Mucosa of rectum (tissue), 2 donors: Measurements from ENCODE around the gene PSMD3.

ENCODE experiments used
- H3K27ac ChIP-seq, 2 donors: one replicate each; pipeline ENCODE4 v1.7.0; 2013; ENCODE audit warnings: inconsistent platforms in 2 of 2, low read depth in 2 of 2, low read length in 2 of 2
- H3K27me3 ChIP-seq, 2 donors: one replicate each; pipeline ENCODE4 v1.7.0; 2013; ENCODE audit warnings: low read length in 2 of 2; ENCODE audit not compliant: control insufficient read depth in 2 of 2, insufficient read depth in 2 of 2
- H3K36me3 ChIP-seq, 2 donors: one replicate each; pipeline ENCODE4 v1.7.0; 2013; ENCODE audit warnings: low read length in 2 of 2; ENCODE audit not compliant: control insufficient read depth in 2 of 2, insufficient read depth in 2 of 2
- H3K4me1 ChIP-seq, 2 donors: one replicate each; pipeline ENCODE4 v1.7.0; 2013; ENCODE audit warnings: low read length in 2 of 2, mild to moderate bottlenecking in 1 of 2; ENCODE audit not compliant: control insufficient read depth in 2 of 2, insufficient read depth in 2 of 2
- H3K4me3 ChIP-seq, 2 donors: one replicate each; pipeline ENCODE4 v1.7.0; 2013; ENCODE audit warnings: low read length in 2 of 2
- H3K9ac ChIP-seq, 2 donors: one replicate each; pipeline ENCODE4 v1.7.0; 2013; ENCODE audit warnings: low read length in 2 of 2, low read depth in 1 of 2, mild to moderate bottlenecking in 1 of 2
- H3K9me3 ChIP-seq, 2 donors: one replicate each; pipeline ENCODE4 v1.7.0; 2013; ENCODE audit warnings: low read length in 2 of 2; ENCODE audit not compliant: control insufficient read depth in 2 of 2
- donor health status: healthy.
- donor health status: Normal muscosa, but diverticular disease.

PSMD3 gene

GRCh38 chr17:39972271-39972670 is 8.3 kb upstream of the PSMD3 start:
- Histone ChIP-seq H3K4me3 (no peak overlapping the region), H3K9ac (no peak overlapping the region), H3K9me3 (no peaks in the 10 kb centered on the region), H3K27ac (no peak overlapping the region), H3K27me3 (no peaks in the 10 kb centered on the region), H3K4me1 (peaks cover 8 to 16% of the 10 kb centered on the region in 2 donors), H3K36me3 (no peaks in the 10 kb centered on the region)

- H3K4me3 ChIP-seq = no peak overlapping the region
- no peaks in the 10 kb centered on the region for H3K9me3 ChIP-seq
- no peaks in the 10 kb centered on the region for H3K27me3 ChIP-seq
- no peak overlapping the region for H3K9ac ChIP-seq
- peaks cover 8 to 15% of the 10 kb centered on the region in 2 donors for H3K4me1 ChIP-seq
- no peaks in the 10 kb centered on the region for H3K36me3 ChIP-seq
- H3K27ac ChIP-seq = no peak overlapping the region
These were observed 7.1 kb upstream of the PSMD3 start for GRCh38 chr17:39973496-39973895.

GRCh38 chr17:39974433-39974832 is 6.2 kb upstream of the PSMD3 start:
- Histone ChIP-seq H3K36me3 (no peaks in the 10 kb centered on the region), H3K4me1 (peaks cover 3 to 7% of the 10 kb centered on the region in 2 donors), H3K9me3 (no peaks in the 10 kb centered on the region), H3K9ac (no peak overlapping the region), H3K4me3 (no peak overlapping the region), H3K27me3 (no peaks in the 10 kb centered on the region), H3K27ac (no peak overlapping the region)

GRCh38 chr17:39975801-39976200 is 4.8 kb upstream of the PSMD3 start:
- Histone ChIP-seq H3K36me3 (no peaks in the 10 kb centered on the region), H3K4me3 (no peak overlapping the region), H3K4me1 (peaks cover 4 to 6% of the 10 kb centered on the region in 2 donors), H3K27ac (no peak overlapping the region), H3K27me3 (no peaks in the 10 kb centered on the region), H3K9me3 (no peaks in the 10 kb centered on the region), H3K9ac (no peak overlapping the region)

GRCh38 chr17:39979016-39979670 is 1.5 kb upstream of the PSMD3 start:
- Histone ChIP-seq H3K4me1 (peaks cover 6 to 20% of the 10 kb centered on the region in 2 donors), H3K27ac (no peak overlapping the region), H3K9me3 (no peaks in the 10 kb centered on the region), H3K36me3 (peaks cover under 1% of the 10 kb centered on the region in 2 donors), H3K27me3 (no peaks in the 10 kb centered on the region), H3K4me3 (no peak overlapping the region), H3K9ac (no peak overlapping the region)

- Histone ChIP-seq H3K4me3 (peak overlapping the region; percentile 86 to 92), H3K36me3 (peaks cover 9% of the 10 kb centered on the region in 2 donors), H3K9me3 (no peaks in the 10 kb centered on the region), H3K27me3 (no peaks in the 10 kb centered on the region), H3K9ac (peak overlapping the region; percentile 93 to 99), H3K4me1 (peaks cover 6 to 20% of the 10 kb centered on the region in 2 donors), H3K27ac (peak overlapping the region; percentile 89 to 91)
These were observed 685 bp upstream of the PSMD3 start for GRCh38 chr17:39979893-39980350.

- H3K36me3 ChIP-seq = peaks cover 20 to 22% of the 10 kb centered on the region in 2 donors
- H3K9ac ChIP-seq = peak overlapping the region; percentile 98 to 99
- no peaks in the 10 kb centered on the region for H3K9me3 ChIP-seq
- H3K27me3 ChIP-seq = no peaks in the 10 kb centered on the region
- peak overlapping the region; percentile 89 to 91 for H3K27ac ChIP-seq
- H3K4me1 ChIP-seq = peaks cover 6 to 20% of the 10 kb centered on the region in 2 donors
- H3K4me3 ChIP-seq = peak overlapping the region; percentile 96 to 99
These were observed 667 bp downstream of the PSMD3 start for GRCh38 chr17:39981207-39981741.

- Histone ChIP-seq H3K4me1 (peaks cover 6 to 20% of the 10 kb centered on the region in 2 donors), H3K4me3 (peak overlapping the region; percentile 96 to 99), H3K9ac (peak overlapping the region; percentile 98 to 99), H3K36me3 (peaks cover 26 to 28% of the 10 kb centered on the region in 2 donors), H3K27ac (peak overlapping the region; percentile 89 to 91), H3K27me3 (no peaks in the 10 kb centered on the region), H3K9me3 (no peaks in the 10 kb centered on the region)
These were observed 1.3 kb downstream of the PSMD3 start for GRCh38 chr17:39981766-39982375.

GRCh38 chr17:39988206-39988810 is 7.7 kb downstream of the PSMD3 start:
- no peaks in the 10 kb centered on the region for H3K9me3 ChIP-seq
- H3K27me3 ChIP-seq = no peaks in the 10 kb centered on the region
- H3K4me1 ChIP-seq = no peaks in the 10 kb centered on the region
- no peak overlapping the region for H3K27ac ChIP-seq
- H3K9ac ChIP-seq = no peak overlapping the region
- H3K4me3 ChIP-seq = no peak overlapping the region
- peaks cover 82 to 90% of the 10 kb centered on the region in 2 donors for H3K36me3 ChIP-seq

GRCh38 chr17:39994448-39994847 is 13.8 kb downstream of the PSMD3 start:
- Histone ChIP-seq H3K9ac (no peak overlapping the region), H3K9me3 (no peaks in the 10 kb centered on the region), H3K36me3 (peaks cover 76 to 82% of the 10 kb centered on the region in 2 donors), H3K4me3 (no peak overlapping the region), H3K27me3 (no peaks in the 10 kb centered on the region), H3K27ac (peak overlapping the region; percentile 63 to 65), H3K4me1 (peaks cover 4 to 7% of the 10 kb centered on the region in 2 donors)
